GM10847 (cell line): ENCODE results near the gene TLE1.

Source experiments
- POLR2A ChIP-seq: IDR thresholded peaks from 2 replicates; pipeline ENCODE4 v1.6.1; 2011; ENCODE audit not compliant: insufficient read length; ENCODE audit errors: extremely low read depth

TLE1 gene

GRCh38 chr9:81620002-81620390, 69.4 kb downstream of the TLE1 start:
- TF ChIP-seq POLR2A, result no peak

GRCh38 chr9:81619353-81620001, 69.9 kb downstream of the TLE1 start:
- TF ChIP-seq POLR2A, result no peak

DNA sequence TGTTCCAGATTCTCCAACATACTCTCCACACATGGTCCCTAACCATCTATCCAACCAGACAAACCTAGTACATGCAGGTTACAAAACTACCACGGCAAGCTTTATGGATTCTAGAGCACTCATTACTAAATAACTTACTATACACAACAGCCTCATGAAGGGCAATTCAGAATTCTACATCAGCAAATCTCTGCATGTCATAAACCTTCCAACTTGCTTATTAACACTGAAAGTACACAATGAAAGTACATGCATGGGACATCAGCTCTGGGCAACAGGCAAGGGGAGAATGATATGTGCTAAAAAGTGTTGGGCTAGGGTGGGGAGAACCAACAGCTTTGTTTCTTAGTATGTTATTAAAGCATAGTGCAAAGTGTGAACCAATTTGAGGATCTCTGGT, 70.4 kb downstream of the TLE1 start:
- no peak for TF ChIP-seq POLR2A

DNA sequence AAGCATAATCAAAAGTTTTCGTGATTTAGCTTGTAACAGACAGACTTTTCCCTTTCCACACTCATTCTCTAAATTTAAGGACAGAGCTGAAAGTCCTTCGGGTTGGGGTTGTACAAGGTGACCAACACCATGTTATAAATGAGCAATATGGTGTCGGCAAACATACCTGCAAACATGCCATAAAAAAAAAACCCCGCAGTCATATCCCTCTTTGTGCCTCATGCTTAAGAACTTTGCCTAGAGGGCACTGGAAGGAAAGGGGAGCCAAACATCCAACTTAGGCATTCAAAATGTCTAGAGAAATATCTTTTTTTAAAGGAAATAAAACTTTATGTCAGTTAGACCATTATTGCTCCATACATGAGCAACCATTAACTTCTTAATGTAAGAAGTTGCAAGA, 73.2 kb downstream of the TLE1 start:
- TF ChIP-seq POLR2A, result no peak

DNA sequence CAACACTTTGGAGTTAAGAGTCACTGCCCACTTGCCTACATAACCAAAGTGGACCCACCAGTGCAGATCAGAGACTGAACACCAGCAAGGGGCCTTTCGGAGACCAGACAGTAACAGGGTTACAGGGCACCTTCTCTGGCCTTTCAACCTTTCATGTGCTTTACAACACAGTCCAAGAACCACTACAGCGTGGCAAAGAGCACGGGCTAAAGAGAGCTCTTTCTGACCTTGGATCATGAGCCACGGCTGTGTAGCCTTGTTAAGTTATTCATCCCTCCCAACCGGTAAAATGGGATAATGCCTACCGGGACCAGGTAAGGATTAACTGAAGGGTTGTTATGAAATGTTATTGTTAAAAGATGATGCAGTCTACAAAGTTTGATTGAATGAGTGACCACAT, 75.0 kb downstream of the TLE1 start:
- TF ChIP-seq POLR2A, result no peak

- TF ChIP-seq POLR2A, result no peak
Observed at GRCh38 chr9:81613002-81613812, 76.1 kb downstream of the TLE1 start.

GRCh38 chr9:81611664-81612063, 77.7 kb downstream of the TLE1 start:
- no peak for TF ChIP-seq POLR2A

GRCh38 chr9:81610740-81611107, 78.6 kb downstream of the TLE1 start:
- no peak for TF ChIP-seq POLR2A

DNA sequence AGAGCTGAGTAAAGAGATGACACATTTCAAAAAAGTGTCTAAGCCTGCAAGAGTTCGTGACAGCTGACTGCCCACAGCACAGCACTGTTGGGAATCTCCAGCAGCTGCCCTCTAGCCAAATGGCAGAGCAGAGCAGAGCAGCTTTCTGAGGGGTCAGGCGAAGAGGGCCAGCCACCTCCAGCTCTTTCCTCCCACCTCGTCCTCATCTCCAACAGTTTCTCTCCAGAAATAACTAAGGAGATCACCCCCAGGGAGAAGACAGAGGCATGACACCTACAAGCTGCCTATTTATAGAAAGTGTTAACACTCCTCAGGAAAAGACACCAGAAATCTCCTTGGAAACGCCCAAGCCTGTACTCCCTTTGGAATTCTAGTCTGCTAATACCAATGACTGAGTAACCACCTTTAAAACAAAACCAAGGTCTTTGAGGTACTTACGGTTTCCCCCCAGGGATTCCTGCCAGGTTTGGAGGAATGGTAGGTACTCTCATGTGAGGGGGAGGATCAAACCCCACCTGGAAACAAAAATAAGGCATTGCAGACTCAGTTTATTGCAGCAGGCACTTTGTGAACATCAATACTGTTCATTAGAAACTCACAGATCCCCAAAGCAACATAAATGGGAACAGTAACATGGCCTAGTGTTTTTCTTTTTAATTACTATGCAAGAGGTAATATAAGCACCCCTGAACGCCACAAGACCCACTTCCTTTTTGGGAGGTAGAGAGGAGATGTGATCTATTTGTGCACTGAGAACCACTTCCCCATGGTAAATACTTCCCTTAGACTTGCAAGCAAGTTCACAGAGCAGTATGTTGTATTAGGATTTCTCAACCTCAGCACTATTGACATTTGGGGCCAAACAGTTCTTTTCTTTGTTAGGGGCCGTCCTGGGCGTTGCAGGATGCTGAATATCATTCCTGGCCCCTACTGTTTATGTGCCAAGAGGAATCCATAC, 79.3 kb downstream of the TLE1 start:
- no peak for TF ChIP-seq POLR2A

- TF ChIP-seq POLR2A, result no peak
Observed at GRCh38 chr9:81608289-81608657, 81.1 kb downstream of the TLE1 start.

- TF ChIP-seq POLR2A, result no peak
Observed at GRCh38 chr9:81607593-81608288, 81.6 kb downstream of the TLE1 start.

GRCh38 chr9:81605170-81605670, 84.1 kb downstream of the TLE1 start:
- no peak for TF ChIP-seq POLR2A

DNA sequence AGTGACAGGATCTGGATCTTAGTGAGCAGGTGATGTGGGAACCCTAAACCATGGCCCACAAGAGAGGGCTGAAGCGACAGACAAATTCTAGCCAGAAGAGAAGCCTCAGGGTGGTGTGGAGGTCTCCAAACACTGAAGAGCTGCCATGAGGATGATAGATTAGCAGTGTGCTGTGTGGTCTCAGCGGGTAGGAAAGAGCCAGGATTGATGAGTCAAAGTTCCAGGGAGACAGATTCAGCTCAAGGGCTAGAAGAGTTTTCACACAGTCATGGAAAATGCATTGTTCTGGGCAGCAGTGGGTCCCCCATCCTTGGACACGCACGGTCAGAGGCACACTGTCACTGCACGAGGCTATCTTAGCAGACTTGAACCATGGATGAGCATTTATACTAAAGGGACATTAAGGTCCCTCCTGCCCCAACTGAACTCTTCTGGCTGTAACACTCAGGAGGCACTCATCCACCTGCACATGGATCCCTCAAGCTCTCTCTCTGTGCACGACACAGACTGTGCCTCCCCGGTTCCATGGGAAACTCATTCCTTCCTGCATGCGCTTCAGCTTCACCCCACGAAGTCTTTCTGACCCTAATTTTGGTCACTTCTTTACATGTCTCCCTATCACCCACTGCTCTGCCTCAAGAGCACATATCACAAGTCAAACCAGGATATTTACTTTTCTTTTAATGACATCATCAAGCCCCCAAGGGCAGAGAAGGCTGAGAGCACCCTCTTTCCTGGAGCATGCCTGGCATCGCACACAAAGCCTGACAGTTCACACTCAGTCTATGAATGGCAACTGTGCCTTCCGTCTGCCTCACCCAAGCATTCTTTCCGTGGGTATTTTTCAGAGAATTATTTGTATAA, 84.8 kb downstream of the TLE1 start:
- TF ChIP-seq POLR2A, result no peak

GRCh38 chr9:81602887-81603680, 86.3 kb downstream of the TLE1 start:
- no peak for TF ChIP-seq POLR2A
